Measurements from ENCODE around the gene XRCC2. TPM values are rescaled to one million over a fixed set of nuclear protein-coding genes. Genes with fewer than 3 reads are reported as not detected.

The XRCC2 gene
- 0.28 and 0.34 TPM in 2 replicates for total RNA-seq

DNA sequence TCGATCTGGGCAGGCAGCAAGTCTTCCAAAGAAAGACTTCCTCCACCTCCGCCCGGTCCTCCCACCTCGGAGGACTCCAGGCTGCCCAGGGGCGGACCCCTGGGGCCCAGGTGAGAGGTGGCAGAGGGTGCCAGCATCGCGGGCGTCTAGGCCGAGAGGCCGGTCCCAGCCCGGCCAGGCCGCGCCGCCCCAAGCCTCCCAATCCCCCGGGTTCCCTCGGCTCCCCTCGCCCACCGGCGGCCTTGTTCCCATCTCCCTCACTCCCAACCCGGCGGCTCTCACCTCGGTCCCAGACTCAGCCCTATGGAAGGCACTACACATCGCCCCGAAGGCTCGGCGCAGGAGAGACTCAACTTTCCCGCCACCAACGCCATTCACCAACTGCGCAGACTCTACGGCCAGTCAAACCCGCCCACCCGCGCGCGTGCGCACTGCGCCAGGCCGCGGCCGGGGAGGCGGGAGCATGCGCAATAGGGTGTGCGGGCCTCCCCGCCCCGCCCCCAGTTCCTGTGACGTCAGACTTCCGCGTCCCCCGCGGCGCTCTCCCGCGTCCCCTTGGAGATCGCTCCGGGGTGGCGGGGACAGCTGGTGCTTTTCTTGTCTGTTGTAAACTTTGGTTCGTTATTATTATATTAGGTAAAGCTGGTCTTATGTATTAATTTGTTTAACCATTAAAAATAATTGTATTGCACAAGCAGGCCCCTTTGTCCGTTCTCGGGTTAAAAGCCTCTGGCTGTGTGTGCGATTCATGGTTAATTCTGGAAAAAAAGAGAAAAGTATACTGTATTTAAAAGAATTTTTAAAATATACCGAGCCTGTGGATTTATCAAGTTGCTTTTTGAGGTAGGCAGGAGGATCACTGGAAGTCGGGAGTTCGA, at the start of gene XRCC2:
XRCC2 (minus strand) TSS at position 383 of the 878 bp plus-strand sequence; CDS start at position 321, 62 bp downstream.

Other genes with a start within 250 kb of the XRCC2 start
- gene KMT2C, start 240.1 kb downstream of the XRCC2 start, total RNA-seq = 24.6 and 62.9 TPM in 2 replicates
- 8.5 and 9.8 TPM in 2 replicates for gene ACTR3B, start 83.6 kb upstream of the XRCC2 start, total RNA-seq